ENCODE results near the gene GMPS.
"Not testable (repeated sequence)": the region's sequence is repeated elsewhere in the genome, so short reads cannot be mapped to it uniquely, and the experiment has no call there.

GMPS gene

GRCh38 chr3:155860424-155860823 is 10.0 kb upstream of the GMPS start:
- H3K4me1 ChIP-seq (ENCODE audit: control insufficient read depth, insufficient read depth, low read length); H3K27me3 ChIP-seq (ENCODE audit: control insufficient read depth, insufficient read depth, low read length); H3K4me3 ChIP-seq (ENCODE audit: low read length); H3K27ac ChIP-seq (ENCODE audit: low read depth, low read length); H3K36me3 ChIP-seq (ENCODE audit: control insufficient read depth, insufficient read depth, low read length); H3K9ac ChIP-seq (ENCODE audit: low read length): not testable (repeated sequence)

GRCh38 chr3:155861476-155862183 is 8.8 kb upstream of the GMPS start:
- Histone ChIP-seq H3K27ac (ENCODE audit: low read depth, low read length) (no peak overlapping the region), H3K9ac (ENCODE audit: low read length) (no peak overlapping the region), H3K27me3 (ENCODE audit: control insufficient read depth, insufficient read depth, low read length) (no peaks in the 10 kb centered on the region), H3K4me3 (ENCODE audit: low read length) (no peak overlapping the region), H3K4me1 (ENCODE audit: control insufficient read depth, insufficient read depth, low read length) (no peaks in the 10 kb centered on the region), H3K36me3 (ENCODE audit: control insufficient read depth, insufficient read depth, low read length) (no peaks in the 10 kb centered on the region)

- not testable (repeated sequence) for H3K9ac ChIP-seq (ENCODE audit: low read length); H3K36me3 ChIP-seq (ENCODE audit: control insufficient read depth, insufficient read depth, low read length); H3K4me1 ChIP-seq (ENCODE audit: control insufficient read depth, insufficient read depth, low read length); H3K27me3 ChIP-seq (ENCODE audit: control insufficient read depth, insufficient read depth, low read length); H3K27ac ChIP-seq (ENCODE audit: low read depth, low read length); H3K4me3 ChIP-seq (ENCODE audit: low read length)
These were observed 8.0 kb upstream of the GMPS start for GRCh38 chr3:155862290-155862982.

- Histone ChIP-seq H3K27ac (ENCODE audit: low read depth, low read length) (no peak overlapping the region), H3K4me1 (ENCODE audit: control insufficient read depth, insufficient read depth, low read length) (no peaks in the 10 kb centered on the region), H3K27me3 (ENCODE audit: control insufficient read depth, insufficient read depth, low read length) (no peaks in the 10 kb centered on the region)
These were observed 7.2 kb upstream of the GMPS start for GRCh38 chr3:155863072-155863784.

GRCh38 chr3:155869691-155870090 is 759 bp upstream of the GMPS start:
- H3K27me3 ChIP-seq (ENCODE audit: control insufficient read depth, insufficient read depth, low read length), result no peaks in the 10 kb centered on the region
- H3K4me1 ChIP-seq (ENCODE audit: control insufficient read depth, insufficient read depth, low read length), result peaks cover 14% of the 10 kb centered on the region
- peak overlapping the region; percentile 73 for H3K4me3 ChIP-seq (ENCODE audit: low read length)
- peak overlapping the region; percentile 68 for H3K9ac ChIP-seq (ENCODE audit: low read length)
- no peaks in the 10 kb centered on the region for H3K36me3 ChIP-seq (ENCODE audit: control insufficient read depth, insufficient read depth, low read length)
- peak overlapping the region; percentile 97 for H3K27ac ChIP-seq (ENCODE audit: low read depth, low read length)

More at GRCh38 chr3:155863072-155863784, 7.2 kb upstream of the GMPS start:
- Histone ChIP-seq H3K9ac (ENCODE audit: low read length) (no peak overlapping the region), H3K36me3 (ENCODE audit: control insufficient read depth, insufficient read depth, low read length) (no peaks in the 10 kb centered on the region), H3K4me3 (ENCODE audit: low read length) (no peak overlapping the region)

- H3K4me3 ChIP-seq (ENCODE audit: low read length), result peak overlapping the region; percentile 89
- peak overlapping the region; percentile 95 for H3K27ac ChIP-seq (ENCODE audit: low read depth, low read length)
- peak overlapping the region; percentile 86 for H3K9ac ChIP-seq (ENCODE audit: low read length)
- no peaks in the 10 kb centered on the region for H3K36me3 ChIP-seq (ENCODE audit: control insufficient read depth, insufficient read depth, low read length)
- peaks cover 14% of the 10 kb centered on the region for H3K4me1 ChIP-seq (ENCODE audit: control insufficient read depth, insufficient read depth, low read length)
- no peaks in the 10 kb centered on the region for H3K27me3 ChIP-seq (ENCODE audit: control insufficient read depth, insufficient read depth, low read length)
These were observed 695 bp downstream of the GMPS start for GRCh38 chr3:155870945-155871745.

- Histone ChIP-seq H3K36me3 (ENCODE audit: control insufficient read depth, insufficient read depth, low read length) (no peaks in the 10 kb centered on the region), H3K4me1 (ENCODE audit: control insufficient read depth, insufficient read depth, low read length) (peaks cover 14% of the 10 kb centered on the region), H3K27me3 (ENCODE audit: control insufficient read depth, insufficient read depth, low read length) (no peaks in the 10 kb centered on the region), H3K4me3 (ENCODE audit: low read length) (peak overlapping the region; percentile 89), H3K27ac (ENCODE audit: low read depth, low read length) (peak overlapping the region; percentile 95), H3K9ac (ENCODE audit: low read length) (peak overlapping the region; percentile 86)
These were observed 1.3 kb downstream of the GMPS start for GRCh38 chr3:155871746-155872158.

- H3K27ac ChIP-seq (ENCODE audit: low read depth, low read length), result no peak overlapping the region
- H3K27me3 ChIP-seq (ENCODE audit: control insufficient read depth, insufficient read depth, low read length), result no peaks in the 10 kb centered on the region
- H3K4me3 ChIP-seq (ENCODE audit: low read length), result no peak overlapping the region
- H3K36me3 ChIP-seq (ENCODE audit: control insufficient read depth, insufficient read depth, low read length), result no peaks in the 10 kb centered on the region
- no peak overlapping the region for H3K9ac ChIP-seq (ENCODE audit: low read length)
- H3K4me1 ChIP-seq (ENCODE audit: control insufficient read depth, insufficient read depth, low read length), result peaks cover 14% of the 10 kb centered on the region
These were observed 2.6 kb downstream of the GMPS start for GRCh38 chr3:155872904-155873646.

GRCh38 chr3:155876037-155876436 is 5.6 kb downstream of the GMPS start:
- peaks cover 9% of the 10 kb centered on the region for H3K4me1 ChIP-seq (ENCODE audit: control insufficient read depth, insufficient read depth, low read length)
- H3K4me3 ChIP-seq (ENCODE audit: low read length), result no peak overlapping the region
- no peak overlapping the region for H3K9ac ChIP-seq (ENCODE audit: low read length)
- no peak overlapping the region for H3K27ac ChIP-seq (ENCODE audit: low read depth, low read length)
- H3K36me3 ChIP-seq (ENCODE audit: control insufficient read depth, insufficient read depth, low read length), result no peaks in the 10 kb centered on the region
- H3K27me3 ChIP-seq (ENCODE audit: control insufficient read depth, insufficient read depth, low read length), result no peaks in the 10 kb centered on the region

GRCh38 chr3:155876503-155876902 is 6.1 kb downstream of the GMPS start:
- no peaks in the 10 kb centered on the region for H3K27me3 ChIP-seq (ENCODE audit: control insufficient read depth, insufficient read depth, low read length)
- H3K4me3 ChIP-seq (ENCODE audit: low read length), result no peak overlapping the region
- H3K27ac ChIP-seq (ENCODE audit: low read depth, low read length), result no peak overlapping the region
- H3K9ac ChIP-seq (ENCODE audit: low read length), result no peak overlapping the region
- H3K4me1 ChIP-seq (ENCODE audit: control insufficient read depth, insufficient read depth, low read length), result peaks cover 9% of the 10 kb centered on the region
- no peaks in the 10 kb centered on the region for H3K36me3 ChIP-seq (ENCODE audit: control insufficient read depth, insufficient read depth, low read length)

GRCh38 chr3:155880286-155880685 is 9.8 kb downstream of the GMPS start:
- H3K27ac ChIP-seq (ENCODE audit: low read depth, low read length), result no peak overlapping the region
- no peaks in the 10 kb centered on the region for H3K4me1 ChIP-seq (ENCODE audit: control insufficient read depth, insufficient read depth, low read length)
- no peak overlapping the region for H3K4me3 ChIP-seq (ENCODE audit: low read length)
- no peaks in the 10 kb centered on the region for H3K27me3 ChIP-seq (ENCODE audit: control insufficient read depth, insufficient read depth, low read length)
- no peaks in the 10 kb centered on the region for H3K36me3 ChIP-seq (ENCODE audit: control insufficient read depth, insufficient read depth, low read length)
- H3K9ac ChIP-seq (ENCODE audit: low read length), result no peak overlapping the region
